Measurements from ENCODE around the gene ARHGEF26.
A peak's percentile ranks its signal among the peaks of the same experiment; 100 is the strongest.

The ARHGEF26 gene

DNA sequence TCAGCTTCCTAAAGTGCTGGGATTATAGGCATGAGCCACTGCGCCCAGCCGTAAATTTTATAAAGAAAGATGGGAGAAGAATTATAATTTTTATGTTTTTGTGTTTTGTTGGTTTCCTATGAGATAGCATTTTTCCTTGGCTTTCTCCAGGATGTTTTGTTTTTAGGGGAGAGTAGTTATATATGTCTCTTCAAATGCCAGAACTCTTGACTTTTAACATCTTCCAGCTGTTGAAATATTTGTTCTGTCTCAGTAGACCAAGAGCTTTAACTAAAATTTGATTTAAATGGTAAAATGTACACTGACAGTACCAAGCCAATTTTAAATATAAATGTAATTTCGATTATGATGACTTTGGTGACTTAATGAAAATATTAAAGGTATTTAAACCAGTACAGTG is 106.3 kb downstream of the ARHGEF26 start:
- Histone ChIP-seq H3K27ac (no peak overlapping the region), H3K36me3 (replicated peaks) (no peaks in the 10 kb centered on the region), H3K27me3 (replicated peaks) (no peaks in the 10 kb centered on the region), H3K4me3 (ENCODE audit: low read depth, low read length) (no peak overlapping the region)
- no peak for DNase-seq
- in situ Hi-C loops (cut with HindIII; ENCODE audit: low pct_ligation_motif_present, low sequenced_read_pairs) = no loop called here
- TF ChIP-seq, protein P1, sequence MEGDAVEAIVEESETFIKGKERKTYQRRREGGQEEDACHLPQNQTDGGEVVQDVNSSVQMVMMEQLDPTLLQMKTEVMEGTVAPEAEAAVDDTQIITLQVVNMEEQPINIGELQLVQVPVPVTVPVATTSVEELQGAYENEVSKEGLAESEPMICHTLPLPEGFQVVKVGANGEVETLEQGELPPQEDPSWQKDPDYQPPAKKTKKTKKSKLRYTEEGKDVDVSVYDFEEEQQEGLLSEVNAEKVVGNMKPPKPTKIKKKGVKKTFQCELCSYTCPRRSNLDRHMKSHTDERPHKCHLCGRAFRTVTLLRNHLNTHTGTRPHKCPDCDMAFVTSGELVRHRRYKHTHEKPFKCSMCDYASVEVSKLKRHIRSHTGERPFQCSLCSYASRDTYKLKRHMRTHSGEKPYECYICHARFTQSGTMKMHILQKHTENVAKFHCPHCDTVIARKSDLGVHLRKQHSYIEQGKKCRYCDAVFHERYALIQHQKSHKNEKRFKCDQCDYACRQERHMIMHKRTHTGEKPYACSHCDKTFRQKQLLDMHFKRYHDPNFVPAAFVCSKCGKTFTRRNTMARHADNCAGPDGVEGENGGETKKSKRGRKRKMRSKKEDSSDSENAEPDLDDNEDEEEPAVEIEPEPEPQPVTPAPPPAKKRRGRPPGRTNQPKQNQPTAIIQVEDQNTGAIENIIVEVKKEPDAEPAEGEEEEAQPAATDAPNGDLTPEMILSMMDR (IDR thresholded peaks at IDR 0.05; ENCODE audit: low read depth, low read length, missing control alignments) = no peak

DNA sequence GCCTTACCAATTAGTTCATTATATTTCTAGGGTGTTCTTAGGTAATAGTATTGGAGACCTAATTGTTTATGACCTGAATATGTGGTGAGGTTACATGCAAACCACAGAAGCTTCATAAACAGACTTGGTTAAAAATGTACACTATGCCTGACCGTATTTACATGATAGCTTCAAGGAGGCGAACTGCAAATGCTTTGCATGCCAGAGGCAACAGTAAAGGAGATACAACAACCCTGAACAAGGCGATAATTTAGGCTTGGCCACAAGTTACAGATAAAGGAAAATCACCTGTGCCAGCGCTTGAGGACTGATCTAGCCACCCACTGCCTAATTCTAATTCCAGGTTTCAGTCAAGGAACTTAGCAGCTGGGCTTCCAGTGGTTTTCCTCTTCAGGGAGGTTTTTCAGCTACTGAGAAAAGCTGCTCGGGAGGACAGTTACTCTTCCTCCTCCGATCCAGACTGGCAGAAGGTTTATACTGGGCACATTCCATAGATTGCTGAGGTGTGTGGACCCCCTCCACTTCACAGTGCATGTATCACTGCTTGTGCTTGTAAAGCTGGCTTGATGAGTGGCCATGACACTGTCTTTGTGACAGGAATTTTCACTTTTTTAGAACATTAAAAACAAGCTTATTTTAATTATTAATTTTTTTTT is 107.5 kb downstream of the ARHGEF26 start:
- Histone ChIP-seq H3K27me3 (replicated peaks) (no peaks in the 10 kb centered on the region), H3K27ac (no peak overlapping the region), H3K4me3 (ENCODE audit: low read depth, low read length) (no peak overlapping the region), H3K36me3 (replicated peaks) (no peaks in the 10 kb centered on the region)
- TF ChIP-seq, protein P1 (IDR thresholded peaks at IDR 0.05; ENCODE audit: low read depth, low read length, missing control alignments) = no peak
- DNase-seq = peak; percentile 33
- in situ Hi-C loops (cut with HindIII; ENCODE audit: low pct_ligation_motif_present, low sequenced_read_pairs) = no loop called here

DNA sequence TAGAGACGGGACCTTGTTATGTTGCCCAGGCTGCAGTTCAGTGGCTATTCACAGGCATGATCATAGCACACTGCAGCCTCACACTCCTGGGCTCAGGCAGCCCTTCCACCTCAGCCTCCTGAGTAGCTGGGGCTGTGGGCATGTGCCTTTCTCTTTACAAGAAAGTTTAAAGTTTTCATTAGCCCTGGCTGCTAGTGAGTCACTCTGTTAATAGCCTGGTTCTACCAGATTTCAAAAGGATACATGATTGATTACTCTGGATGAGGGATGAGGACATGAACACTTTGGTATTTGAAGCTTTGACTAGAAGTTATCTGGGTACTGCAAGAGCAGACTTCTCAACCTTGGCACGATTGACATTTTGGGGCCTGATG is 108.0 kb downstream of the ARHGEF26 start:
- no peak overlapping the region for H3K4me3 ChIP-seq (ENCODE audit: low read depth, low read length)
- no peak for DNase-seq
- H3K27ac ChIP-seq = no peak overlapping the region
- in situ Hi-C loops (cut with HindIII; ENCODE audit: low pct_ligation_motif_present, low sequenced_read_pairs) = no loop called here
- no peaks in the 10 kb centered on the region for H3K27me3 ChIP-seq (replicated peaks)
- no peaks in the 10 kb centered on the region for H3K36me3 ChIP-seq (replicated peaks)
- TF ChIP-seq, protein P1 (IDR thresholded peaks at IDR 0.05; ENCODE audit: low read depth, low read length, missing control alignments) = no peak

DNA sequence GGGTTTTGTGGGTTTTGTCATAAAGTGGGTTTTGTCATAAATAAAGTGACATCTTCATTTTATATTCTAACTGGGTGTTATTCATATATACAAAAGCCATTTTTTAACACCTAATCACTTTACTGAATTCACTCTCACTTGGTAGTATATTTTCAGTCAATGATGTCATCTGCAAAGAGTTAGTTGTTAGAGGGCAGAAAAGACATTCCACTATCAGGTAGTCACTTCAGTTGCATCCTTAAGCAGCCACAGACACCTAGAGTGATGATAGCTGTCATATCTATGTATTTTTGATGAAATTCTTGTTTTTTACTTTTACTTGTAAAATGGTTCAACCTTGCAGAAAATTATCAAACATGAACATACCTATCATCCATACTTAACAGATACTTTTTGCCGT is 114.1 kb downstream of the ARHGEF26 start:
- Histone ChIP-seq H3K4me3 (ENCODE audit: low read depth, low read length) (no peak overlapping the region), H3K36me3 (replicated peaks) (no peaks in the 10 kb centered on the region), H3K27me3 (replicated peaks) (no peaks in the 10 kb centered on the region), H3K27ac (no peak overlapping the region)
- in situ Hi-C loops (cut with HindIII; ENCODE audit: low pct_ligation_motif_present, low sequenced_read_pairs) = no loop called here
- TF ChIP-seq, protein P1 (IDR thresholded peaks at IDR 0.05; ENCODE audit: low read depth, low read length, missing control alignments) = no peak
- DNase-seq = peak; percentile 6

GRCh38 chr3:154236331-154236730 is 115.1 kb downstream of the ARHGEF26 start:
- in situ Hi-C loops (cut with HindIII; ENCODE audit: low pct_ligation_motif_present, low sequenced_read_pairs) = no loop called here
- Histone ChIP-seq H3K27me3 (replicated peaks) (no peaks in the 10 kb centered on the region), H3K36me3 (replicated peaks) (no peaks in the 10 kb centered on the region), H3K27ac (no peak overlapping the region), H3K4me3 (ENCODE audit: low read depth, low read length) (no peak overlapping the region)
- DNase-seq = no peak
- TF ChIP-seq, protein P1 (IDR thresholded peaks at IDR 0.05; ENCODE audit: low read depth, low read length, missing control alignments) = no peak

DNA sequence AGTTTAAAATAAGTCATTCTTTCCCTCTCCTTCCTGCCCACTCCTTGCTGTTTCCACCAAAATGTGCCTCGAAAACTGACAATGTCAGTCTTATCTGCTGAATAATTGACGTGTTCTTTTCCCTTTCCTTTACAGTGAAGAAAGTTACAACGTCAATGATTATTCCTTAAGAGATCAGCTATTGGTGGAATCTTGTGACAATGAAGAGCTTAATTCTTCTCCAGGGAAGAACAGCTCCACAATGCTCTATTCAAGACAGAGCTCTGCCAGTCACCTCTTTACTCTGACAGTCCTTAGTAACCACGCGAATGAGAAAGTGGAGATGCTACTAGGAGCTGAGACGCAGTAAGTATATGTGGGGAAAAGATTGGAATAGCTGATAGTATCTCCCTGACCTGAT is 119.0 kb downstream of the ARHGEF26 start:
- TF ChIP-seq, protein P1 (IDR thresholded peaks at IDR 0.05; ENCODE audit: low read depth, low read length, missing control alignments) = no peak
- Histone ChIP-seq H3K27me3 (replicated peaks) (no peaks in the 10 kb centered on the region), H3K4me3 (ENCODE audit: low read depth, low read length) (no peak overlapping the region), H3K36me3 (replicated peaks) (no peaks in the 10 kb centered on the region), H3K27ac (no peak overlapping the region)
- DNase-seq = no peak
- in situ Hi-C loops (cut with HindIII; ENCODE audit: low pct_ligation_motif_present, low sequenced_read_pairs) = no loop called here

Data from brain microvascular endothelial cell (primary cell).